ENCODE data around the gene FAM98C.
"Not testable (repeated sequence)": the region's sequence is repeated elsewhere in the genome, so short reads cannot be mapped to it uniquely, and the experiment has no call there.

FAM98C gene

GRCh38 chr19:38402967-38403674 lies at the start of gene FAM98C:
FAM98C (plus strand) TSS chr19:38403093; CDS start chr19:38403154, 61 bp downstream.
- DNase-seq, result peak; percentile 51

GRCh38 chr19:38355728-38356725 lies 46.9 kb upstream of the FAM98C start:
- DNase-seq, result no peak

- no peak for DNase-seq
These were observed 44.8 kb upstream of the FAM98C start for GRCh38 chr19:38358071-38358470.

- DNase-seq, result no peak
These were observed 43.5 kb upstream of the FAM98C start for GRCh38 chr19:38359242-38360021.

- DNase-seq, result no peak
These were observed 42.5 kb upstream of the FAM98C start for GRCh38 chr19:38360351-38360750.

- no peak for DNase-seq
These were observed 41.9 kb upstream of the FAM98C start for GRCh38 chr19:38360839-38361631.

- DNase-seq, result no peak
These were observed 41.2 kb upstream of the FAM98C start for GRCh38 chr19:38361633-38362075.

GRCh38 chr19:38362076-38362945 lies 40.6 kb upstream of the FAM98C start:
- no peak for DNase-seq

- DNase-seq, result not testable (repeated sequence)
These were observed 39.8 kb upstream of the FAM98C start for GRCh38 chr19:38362946-38363688.

GRCh38 chr19:38367041-38367440 lies 35.9 kb upstream of the FAM98C start:
- DNase-seq, result no peak

GRCh38 chr19:38369584-38369983 lies 33.3 kb upstream of the FAM98C start:
- no peak for DNase-seq

GRCh38 chr19:38370299-38370698 lies 32.6 kb upstream of the FAM98C start:
- no peak for DNase-seq

- DNase-seq, result no peak
These were observed 31.8 kb upstream of the FAM98C start for GRCh38 chr19:38371081-38371480.

- no peak for DNase-seq
These were observed 29.0 kb upstream of the FAM98C start for GRCh38 chr19:38373907-38374331.

GRCh38 chr19:38374332-38375097 lies 28.4 kb upstream of the FAM98C start, which contains the start of gene PSMD8:
PSMD8 (plus strand) TSS chr19:38374571; CDS start chr19:38374602, 31 bp downstream.
- peak; percentile 89 for DNase-seq

GRCh38 chr19:38375098-38375493 lies 27.8 kb upstream of the FAM98C start:
- DNase-seq, result no peak

- no peak for DNase-seq
These were observed 27.1 kb upstream of the FAM98C start for GRCh38 chr19:38375748-38376147.

- DNase-seq, result no peak
These were observed 26.3 kb upstream of the FAM98C start for GRCh38 chr19:38376576-38376975.

GRCh38 chr19:38377052-38377451 lies 25.8 kb upstream of the FAM98C start:
- no peak for DNase-seq
